ENCODE data around the gene NAA35.
"Not testable (repeated sequence)": the region's sequence is repeated elsewhere in the genome, so short reads cannot be mapped to it uniquely, and the experiment has no call there.

Gene NAA35

DNA sequence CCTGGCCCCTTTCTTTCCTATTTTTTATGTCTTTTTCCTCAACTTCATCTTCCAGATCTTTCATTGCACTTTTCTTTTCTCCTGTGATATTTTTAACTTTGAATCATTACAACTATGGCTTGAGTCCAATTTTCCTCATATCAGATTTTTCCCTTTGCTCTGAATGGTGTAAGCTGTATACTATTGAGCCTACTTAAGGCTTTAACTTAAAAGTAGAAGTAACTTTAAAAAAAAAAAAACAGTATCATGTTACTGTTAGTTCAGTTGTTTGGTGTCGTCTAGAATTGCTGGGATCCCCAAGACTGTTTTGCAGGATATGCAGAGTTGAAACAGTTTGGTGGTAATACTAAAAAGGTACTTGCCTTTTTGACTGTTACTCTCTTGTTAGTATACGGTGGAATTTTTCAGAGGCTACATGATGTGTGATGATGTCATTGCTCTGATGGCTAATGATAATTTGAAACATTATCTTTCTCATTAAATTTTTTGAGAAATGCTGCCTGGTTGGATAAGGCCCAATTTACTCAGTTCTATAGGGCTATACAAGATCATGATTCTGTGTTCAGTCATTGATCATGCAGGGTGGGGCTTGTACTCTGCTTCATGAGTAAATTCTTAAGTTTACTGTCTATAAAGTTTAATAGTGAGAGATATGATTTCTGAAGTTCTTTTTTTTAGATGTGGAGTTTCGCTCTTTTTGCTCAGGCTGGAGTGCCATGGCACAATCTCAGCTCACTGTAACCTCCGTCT, 8.8 kb downstream of the NAA35 start:
- no peak for DNase-seq

DNA sequence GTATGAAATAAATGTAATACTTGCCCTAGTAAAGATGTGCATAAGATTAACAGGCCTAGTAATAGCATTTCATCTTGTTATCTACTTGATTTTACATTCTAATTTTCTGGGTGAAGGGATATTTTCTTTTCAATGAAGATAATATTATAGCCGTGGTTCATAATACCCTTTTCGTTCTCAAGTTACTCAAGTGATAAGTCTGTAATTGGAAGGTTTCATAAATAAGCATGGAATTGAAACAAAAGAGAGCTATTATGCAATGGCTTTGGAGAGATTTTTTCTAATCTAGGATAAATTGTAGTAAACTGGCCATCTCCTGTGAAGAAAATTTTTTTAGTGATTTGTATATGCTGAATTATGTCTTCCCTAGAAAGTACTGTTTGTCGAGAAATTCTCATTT, 19.0 kb downstream of the NAA35 start:
- DNase-seq: no peak

DNA sequence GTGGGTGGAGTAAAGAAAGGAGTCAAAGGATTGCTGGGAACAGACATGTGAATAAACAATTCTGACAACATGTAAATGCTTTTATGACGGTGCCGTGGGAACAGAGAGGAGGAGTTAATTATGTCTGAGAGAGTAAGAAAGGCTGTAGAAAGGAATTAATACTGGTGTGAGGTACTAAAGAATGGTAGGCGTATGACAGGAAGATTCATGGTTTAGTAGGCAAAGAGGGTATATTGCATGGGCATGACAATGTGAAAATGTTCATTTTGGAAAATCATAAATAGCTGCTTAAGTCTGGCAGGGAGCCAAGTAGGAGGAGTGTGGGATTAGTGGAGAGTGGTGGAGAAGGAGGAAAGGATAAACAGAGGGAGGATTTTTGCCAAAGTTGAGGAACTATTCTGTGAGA, 19.7 kb downstream of the NAA35 start:
- DNase-seq: no peak

DNA sequence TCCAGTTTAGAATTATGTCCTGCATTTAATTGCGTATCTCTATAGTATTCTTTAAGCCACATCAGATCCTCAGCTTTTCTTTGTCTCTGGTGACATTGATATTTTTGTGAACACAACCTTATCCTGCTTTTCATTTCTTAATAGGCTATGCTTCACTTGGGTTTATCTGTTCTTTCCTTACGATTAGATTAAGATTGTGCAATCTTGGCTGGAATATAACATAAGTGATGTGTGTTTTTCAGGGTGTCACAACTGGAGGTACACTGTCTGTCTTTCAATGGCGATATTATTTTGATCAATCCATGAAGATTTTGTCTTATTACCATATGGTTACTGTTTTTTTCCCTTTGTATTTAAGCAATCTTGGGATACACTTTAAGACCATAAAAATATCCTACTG, 23.6 kb downstream of the NAA35 start:
- DNase-seq: no peak

DNA sequence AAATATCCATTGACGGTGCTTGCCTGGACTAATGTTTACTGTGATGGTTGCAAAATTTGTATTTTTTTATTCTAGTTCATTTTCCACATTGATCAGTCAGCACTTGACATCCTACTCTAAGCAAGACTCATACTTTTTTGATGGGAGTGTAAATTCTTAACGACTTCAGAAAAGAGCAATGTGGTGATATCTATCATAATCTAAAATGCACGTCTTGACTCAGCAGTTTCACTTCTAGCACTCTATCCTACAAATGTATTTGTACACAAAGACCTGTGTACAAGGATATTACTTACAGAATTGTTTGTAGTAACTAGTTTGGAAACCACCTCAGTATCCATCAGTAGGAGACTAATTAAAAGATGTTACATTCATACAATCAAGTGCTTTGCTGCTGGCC, 24.0 kb downstream of the NAA35 start:
- no peak for DNase-seq

DNA sequence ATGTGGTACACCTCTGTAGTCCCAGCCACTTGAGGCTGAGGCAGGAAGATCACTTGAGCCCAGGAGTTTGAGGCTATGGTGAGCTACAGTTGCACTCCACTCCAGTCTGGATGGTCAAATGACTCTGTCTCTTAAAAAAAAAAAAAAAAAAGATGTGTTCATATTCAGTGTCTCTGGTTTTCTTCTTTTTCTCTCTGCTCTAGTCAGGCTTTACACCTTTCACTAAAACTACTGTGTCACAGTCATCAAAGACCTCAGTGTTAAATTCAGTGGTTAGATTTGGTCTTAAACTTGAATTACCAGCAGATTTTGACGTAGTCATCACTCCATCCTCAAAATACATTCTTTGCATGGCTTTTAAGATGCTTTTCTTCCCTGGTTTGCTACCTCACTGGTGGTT, 28.8 kb downstream of the NAA35 start:
- DNase-seq: no peak

DNA sequence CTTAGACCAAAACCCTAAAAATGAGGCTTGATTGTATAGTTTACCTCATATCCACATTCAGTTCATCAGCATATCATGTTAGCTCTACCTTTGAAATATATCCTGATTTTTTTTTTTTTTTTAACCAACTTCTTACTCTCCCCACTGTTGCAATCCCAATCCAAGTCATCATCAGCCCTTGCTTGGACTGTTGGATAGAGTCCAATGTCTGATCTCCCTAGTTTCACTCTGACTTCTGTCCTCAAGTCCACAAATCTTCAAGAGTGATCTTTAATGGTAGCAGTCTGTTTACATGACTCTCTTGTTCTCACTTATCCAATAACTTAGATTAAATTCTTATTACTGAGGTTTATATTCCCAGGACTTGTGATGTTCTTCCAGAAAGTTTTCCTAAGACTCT, 30.8 kb downstream of the NAA35 start:
- no peak for DNase-seq

DNA sequence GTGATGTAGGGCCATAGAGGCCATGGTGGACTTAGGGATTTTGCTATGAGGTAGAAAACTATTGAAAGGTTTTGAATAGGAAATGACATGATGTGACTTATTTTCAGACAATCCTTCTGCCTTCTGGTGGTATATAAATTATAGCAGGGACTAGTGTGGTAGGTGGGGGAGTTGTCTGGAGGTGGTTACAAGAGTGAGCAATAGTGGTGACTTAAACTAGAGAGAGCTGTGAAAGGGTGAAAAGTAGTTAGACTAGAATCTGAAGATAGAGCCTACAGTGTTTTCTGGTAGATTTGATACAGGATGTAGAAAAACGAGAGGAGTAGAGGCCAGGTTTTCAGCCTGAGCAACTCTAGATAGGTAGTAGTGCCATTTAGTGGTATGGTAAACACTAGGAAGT, 32.3 kb downstream of the NAA35 start:
- DNase-seq: no peak

DNA sequence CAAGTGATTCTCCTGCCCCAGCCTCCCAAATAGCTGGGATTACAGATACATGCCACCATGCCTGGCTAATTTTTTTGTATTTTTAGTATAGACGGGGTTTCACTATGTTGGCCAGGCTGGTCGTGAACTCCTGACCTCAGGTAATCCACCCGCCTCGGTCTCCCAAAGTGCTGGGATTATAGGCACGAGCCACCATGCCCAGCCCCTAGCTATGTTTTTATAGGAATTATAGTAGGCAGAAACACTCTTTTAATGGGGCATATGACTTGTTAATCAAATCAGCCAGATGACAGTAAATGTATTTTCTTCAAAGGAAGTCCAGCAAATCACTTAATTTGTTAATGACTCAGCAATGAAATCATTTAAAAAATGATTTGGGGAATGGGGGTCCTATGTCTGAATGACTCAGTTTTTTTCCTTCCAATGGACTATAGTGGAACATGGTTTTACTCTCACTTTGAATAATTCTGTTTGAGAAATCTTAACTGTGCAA, 33.2 kb downstream of the NAA35 start:
- not testable (repeated sequence) for DNase-seq

DNA sequence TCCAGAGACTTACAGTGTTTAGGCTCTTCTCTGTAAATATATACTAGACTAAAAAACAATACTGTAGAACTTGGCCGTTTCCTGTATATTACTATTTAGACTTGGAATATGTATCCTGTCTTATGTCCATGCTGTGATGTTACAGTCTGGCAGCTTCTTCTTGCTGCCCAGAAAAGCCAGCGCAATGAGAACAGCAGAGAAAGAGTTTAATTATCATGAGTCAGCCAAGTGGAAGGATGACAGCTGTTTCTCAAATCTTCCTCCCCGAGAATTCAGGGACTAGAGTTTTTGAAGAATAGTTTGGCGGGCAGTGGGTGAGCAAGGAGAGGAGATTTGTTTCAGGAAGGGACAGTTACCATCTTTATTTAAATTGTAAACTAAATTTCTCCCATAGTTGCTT, 37.5 kb downstream of the NAA35 start:
- no peak for DNase-seq

DNA sequence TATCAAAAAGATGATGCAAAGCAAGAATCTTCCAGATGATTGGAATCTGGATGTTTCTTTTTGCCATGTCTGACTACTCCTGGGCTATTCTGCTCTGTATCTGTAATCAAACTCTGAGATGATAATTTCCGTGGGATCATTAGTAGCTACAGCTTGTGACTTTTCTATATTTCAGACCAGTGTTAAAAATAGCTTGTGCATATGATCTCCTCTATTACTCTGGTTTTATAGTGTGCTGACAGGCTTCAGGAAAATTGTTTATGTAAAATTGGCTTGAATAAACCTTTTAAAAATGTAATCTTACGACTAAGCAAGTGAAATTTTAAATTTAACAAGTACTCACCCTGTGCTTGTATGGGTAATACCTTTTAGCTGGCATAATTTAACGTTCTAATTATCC, 40.4 kb downstream of the NAA35 start:
- no peak for DNase-seq

DNA sequence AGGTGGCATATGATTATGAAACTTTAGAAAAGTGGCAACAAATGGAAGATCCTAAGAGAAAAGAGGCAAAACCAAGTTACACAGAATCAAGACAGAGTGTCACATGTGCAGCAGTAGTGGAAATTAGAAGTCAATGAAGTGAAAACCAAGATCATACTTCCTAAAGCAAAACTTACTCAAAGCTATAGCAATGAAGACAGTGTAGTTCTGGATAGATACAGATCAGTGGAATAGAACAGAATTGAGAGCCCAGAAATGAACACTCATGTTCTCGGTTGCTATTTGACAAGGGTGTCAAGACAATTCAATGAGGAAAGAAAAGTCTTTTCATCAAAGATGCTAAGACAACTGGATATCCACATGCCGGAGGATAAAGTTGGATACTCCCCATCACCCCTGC, 43.5 kb downstream of the NAA35 start:
- no peak for DNase-seq

DNA sequence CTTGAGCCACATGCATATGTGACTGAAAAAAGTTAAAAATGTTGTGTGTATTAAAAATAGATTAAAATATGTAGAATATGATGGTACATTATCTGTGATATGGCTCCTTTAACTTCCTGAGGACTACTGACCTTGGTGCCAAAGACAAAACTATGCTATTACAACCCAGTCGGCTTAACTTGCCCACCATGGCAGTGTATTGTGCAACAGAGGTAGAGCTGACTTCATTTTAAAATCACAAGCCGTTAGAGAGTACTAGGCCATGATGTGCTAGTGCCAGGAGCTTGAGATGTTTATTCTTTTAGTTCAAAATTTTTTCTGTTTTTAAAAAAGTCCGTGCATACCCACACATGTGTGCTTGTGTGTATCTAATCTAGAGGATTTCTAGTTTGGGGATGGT, 46.3 kb downstream of the NAA35 start:
- DNase-seq: no peak

DNA sequence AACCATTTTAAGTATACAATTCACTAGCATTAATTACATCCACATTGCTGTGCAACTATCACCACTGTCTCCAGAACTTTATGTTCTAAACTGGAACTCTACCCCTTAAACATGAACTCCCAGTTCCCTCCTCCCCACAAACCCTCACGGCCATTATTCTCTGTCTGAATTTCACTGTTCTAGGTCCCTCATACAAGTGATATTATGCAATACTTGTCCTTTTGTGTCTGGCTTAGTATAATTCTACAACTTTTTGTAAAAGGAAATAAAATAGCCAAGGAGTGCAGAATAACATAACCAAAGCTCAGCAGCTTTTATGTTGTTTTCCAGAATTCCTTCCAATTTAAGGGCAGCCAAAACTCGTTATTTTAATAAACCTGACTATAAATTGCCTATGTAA, 53.2 kb downstream of the NAA35 start:
- no peak for DNase-seq

DNA sequence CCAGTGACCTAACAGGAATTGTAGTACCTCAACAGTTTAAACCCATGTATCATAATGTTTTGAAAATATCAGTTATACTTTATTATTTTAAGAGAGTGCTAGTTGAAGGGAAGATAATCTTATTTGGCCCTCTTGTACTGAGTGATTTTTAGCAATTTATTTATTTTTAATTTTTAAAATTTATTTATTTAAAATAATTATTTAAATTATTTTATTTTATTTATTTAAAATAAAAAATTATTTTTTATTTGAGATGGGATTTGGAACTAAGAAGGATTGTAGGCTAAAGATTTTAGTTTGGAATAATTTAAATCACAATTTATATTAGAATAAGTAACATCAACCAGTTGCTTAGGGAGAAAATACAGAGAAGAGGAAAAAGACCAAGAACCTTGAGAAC, 54.2 kb downstream of the NAA35 start:
- DNase-seq: no peak

DNA sequence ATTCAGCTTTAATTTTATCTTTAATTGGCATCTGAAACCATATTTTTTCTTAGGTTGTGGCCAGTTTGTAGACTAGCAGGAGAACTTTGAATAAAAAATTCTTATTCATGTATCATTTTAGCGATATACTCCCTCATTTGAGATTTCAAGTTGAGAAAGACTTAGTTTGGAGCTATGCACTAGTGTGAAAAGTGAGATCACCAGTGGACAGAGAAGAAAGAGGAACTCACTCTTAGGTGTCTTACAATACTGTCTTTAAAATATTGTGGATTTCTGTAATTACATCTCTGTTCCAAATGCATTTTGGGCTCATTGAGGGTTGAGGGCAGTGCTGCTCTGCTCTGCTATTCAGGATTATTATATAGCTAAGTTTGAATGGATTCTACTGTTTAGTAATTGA, 54.7 kb downstream of the NAA35 start:
- DNase-seq: no peak

DNA sequence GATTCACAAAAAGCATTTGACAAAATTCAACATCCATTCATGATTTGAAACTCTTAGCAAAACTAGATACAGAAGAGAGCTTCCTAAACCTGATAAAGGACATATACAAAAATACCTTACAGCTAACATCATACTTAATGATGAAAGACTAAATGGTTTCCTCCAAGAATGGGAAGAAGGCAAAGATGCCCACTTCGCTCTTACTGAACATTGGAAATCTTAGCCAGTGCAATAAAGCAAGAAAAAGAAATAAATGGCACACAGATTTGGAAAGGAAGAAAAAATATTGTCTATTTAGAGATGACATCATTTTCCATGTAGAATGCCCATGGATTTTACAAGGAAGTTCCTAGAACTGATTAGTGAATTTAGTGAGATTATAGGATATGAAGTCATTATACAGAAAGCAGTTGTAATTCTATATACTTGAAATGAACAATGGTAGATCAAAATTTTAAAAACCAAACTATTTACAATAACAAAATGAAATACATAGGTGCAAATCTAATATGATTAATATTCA, 64.4 kb downstream of the NAA35 start:
- DNase-seq: no peak

DNA sequence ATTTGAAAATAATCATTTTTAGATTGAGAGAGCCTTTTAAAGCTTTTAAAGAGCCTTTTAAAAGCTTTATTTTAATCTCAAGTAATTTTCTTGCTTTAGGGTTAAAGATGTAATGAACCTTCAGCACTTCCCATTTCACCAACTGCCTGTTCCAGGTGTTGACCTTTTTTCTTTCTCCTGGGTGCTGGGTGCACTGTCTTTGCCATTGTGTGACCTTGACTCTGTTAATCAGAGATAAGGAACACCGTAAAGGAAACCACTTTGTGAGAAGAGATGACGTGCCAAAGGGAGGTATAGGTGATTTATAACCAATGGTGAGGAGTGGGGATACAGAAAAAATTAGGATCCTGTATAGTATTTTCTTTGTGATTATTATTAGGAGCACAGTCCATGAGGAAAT, 68.2 kb downstream of the NAA35 start:
- peak in 1 of 2 experiments; percentile 20 for DNase-seq

DNA sequence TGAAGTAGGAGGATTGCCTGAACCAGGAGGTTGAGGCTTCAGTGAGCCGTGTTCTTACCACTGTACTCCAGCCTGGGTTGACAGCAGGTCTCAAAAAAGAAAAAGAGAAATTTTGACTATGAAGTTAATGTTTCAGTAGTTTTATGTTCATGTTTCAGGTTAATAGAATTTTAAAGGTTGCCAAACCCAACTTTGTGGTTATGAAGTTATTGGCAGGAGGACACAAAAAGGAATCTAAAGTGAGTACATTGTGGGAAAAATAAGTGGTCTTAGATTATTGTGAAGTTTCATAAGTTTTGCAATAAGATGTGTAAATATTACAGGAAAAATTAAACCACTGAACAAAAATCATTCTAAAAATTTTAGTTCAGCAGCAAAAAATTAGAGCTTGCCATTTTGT, 79.8 kb downstream of the NAA35 start:
- no peak for DNase-seq

DNA sequence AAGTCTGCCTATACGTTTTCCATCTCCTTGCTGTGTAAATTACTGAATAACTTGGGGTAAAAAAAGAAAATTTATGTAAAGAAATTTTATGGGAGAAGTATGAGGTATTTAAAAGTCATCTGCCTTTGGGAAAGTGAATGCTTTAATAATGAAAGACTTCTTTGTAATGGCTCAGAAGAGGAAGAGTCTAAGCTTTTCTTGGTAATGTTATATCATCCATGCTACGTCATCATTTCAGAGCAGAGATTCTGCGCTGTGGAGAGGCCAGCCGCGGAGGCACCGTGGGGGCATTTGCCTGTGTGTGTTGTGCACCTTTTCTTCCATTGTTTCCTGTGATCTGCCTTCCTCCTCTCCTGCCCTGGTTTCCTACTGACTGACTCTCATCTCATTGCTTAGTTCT, 80.2 kb downstream of the NAA35 start:
- DNase-seq: no peak

DNA sequence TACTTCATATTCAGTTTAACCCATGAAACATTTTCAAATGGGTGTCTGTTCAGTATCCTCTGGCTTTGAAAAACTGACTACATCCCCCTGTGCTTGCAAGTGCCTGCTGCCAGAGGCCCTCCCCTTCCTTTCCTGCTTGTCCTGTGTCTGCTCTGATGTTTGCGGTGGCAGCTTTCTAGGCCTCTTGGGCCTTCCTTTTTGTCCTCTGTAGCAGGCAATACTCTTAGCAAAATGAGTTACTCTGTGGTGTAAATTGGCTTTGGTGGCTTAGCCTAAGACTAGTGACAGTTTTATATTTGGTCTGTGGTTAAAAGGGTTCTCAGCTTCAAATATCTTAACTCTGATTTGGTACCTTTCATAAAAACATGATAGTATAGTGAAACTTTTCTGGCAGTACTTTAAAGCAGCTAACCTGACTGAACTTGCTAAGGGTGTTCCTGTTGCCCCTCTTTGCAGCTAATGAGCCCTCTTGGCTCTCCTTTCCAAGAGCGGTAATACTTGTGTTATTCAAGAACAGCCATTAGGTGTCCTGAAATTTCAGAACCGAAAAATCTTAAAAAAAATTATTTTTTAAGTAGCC, 81.8 kb downstream of the NAA35 start:
- no peak for DNase-seq

DNA sequence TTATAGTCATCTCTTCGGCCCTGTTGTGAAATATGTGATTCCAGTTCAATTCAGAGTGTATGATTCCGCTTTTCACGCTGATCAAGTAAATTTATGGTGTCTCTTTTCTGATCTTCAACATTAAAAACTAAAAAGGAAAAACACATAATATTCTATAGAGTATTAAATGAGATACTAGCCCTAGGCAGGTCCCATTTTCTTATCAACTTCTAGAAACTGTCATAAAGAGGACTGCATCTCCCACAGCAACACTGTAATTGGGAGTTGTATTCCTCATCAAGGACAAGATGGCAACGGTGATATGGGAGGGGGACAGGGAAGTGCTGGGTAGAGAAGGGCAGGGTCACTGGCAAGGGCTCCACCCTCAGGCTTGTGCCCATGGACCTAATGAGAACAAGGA, 86.8 kb downstream of the NAA35 start:
- no peak for DNase-seq

DNA sequence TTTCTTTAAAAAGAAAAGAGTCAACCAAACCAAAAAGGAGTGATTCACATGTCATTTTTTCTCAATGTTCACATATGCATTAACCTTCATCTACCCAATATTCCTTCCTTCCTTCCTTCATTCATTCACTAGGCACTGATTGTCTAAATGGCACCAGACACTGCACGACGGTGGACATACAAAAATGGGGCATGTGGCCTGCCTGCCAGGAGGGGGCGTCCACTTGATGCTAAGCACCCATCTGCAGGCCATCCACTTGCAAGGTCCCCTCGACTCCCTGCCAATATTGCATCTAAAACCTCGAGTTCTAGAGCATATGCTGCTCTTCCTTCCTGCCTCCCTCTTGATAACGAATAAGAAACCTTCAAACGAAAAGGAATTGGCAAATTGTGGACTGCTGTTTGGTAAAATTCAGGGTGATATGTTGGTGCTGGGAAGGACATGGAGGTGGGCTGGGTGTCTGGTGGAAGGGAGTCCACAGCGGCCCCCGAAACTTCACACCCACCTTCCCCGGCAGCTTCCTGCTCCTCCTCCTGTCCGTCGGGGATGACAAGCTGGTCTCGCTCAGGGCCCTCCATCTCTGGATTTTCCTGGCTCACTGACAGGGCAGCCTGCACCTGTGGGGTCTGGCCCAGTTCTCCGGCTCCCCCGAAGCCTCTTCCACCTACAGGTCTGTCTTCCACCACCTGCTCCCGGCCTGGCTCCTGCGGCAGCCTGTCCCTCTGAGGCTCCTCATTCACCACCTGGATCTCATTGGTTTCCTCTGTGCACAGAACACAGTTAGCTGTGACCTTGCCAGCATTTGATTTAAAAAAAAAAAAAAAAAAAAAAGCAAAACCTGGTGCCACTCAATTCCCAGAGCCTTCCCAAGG, 94.2 kb downstream of the NAA35 start:
- peak; percentile 10 to 27 for DNase-seq
